Measurements from ENCODE around the gene DDR2.

- TF ChIP-seq GATA1 (IDR thresholded peaks at IDR 0.05; ENCODE audit: low read depth, low read length) (no peak), POLR2A (IDR thresholded peaks at IDR 0.05; ENCODE audit: low read length) (no peak)
These were observed 96.3 kb downstream of the DDR2 start for GRCh38 chr1:162728573-162728972.

Data from erythroblast (primary cell).